Endothelial cell of umbilical vein (primary cell): ENCODE results near the gene AK8. TPM values are rescaled to one million over a fixed set of nuclear protein-coding genes. Genes with fewer than 3 reads are reported as not detected.

Experiments
- BruUV-seq: library from RNA; stranded (reverse); fragments of 400-500 nt; replicated peaks from 2 replicates; lab custom pipeline; 2021; lab: Mats Ljungman, UMichigan
- CTCF ChIA-PET: fragments of 300-600, 350-600 bp; sonication (Branson Sonifier 250); formaldehyde crosslinking; loops from one replicate; lab custom pipeline; 2021; ENCODE audit warnings: antibody characterized with exemption, inconsistent platforms; lab: Charles Lee
- POLR2A ChIA-PET: fragments of 300-600, 350-600 bp; sonication (Branson Sonifier 250); formaldehyde crosslinking; loops from one replicate; lab custom pipeline; 2021; ENCODE audit warnings: antibody characterized with exemption, inconsistent platforms; lab: Charles Lee
- DNase-seq: peaks from one replicate; pipeline ENCODE4 v3.0.0-alpha.2; 2011; ENCODE audit warnings: low read depth, low spot score
- FAIRE-seq: peaks from 2 replicates; lab custom pipeline; 2011; peaks lifted over from hg19 to GRCh38; lab: Jason Lieb, UNC
- H2AFZ ChIP-seq: 2 replicates; pipeline ENCODE4 v1.6.0; 2012; ENCODE audit warnings: low read depth, low read length, control low read depth, inconsistent platforms
- H3K27ac ChIP-seq: 2 replicates; pipeline ENCODE4 v1.5.1; 2011; ENCODE audit warnings: low read depth, mild to moderate bottlenecking, control low read depth, low read length, moderate library complexity; ENCODE audit not compliant: insufficient read depth
- H3K27me3 ChIP-seq, 2 experiments: 2 replicates each; pipeline versions ENCODE4 v1.6.0 to v1.6.1; 2011; ENCODE audit warnings: low read length in 2 of 2, mixed read lengths in 1 of 2; ENCODE audit not compliant: control insufficient read depth in 2 of 2, insufficient read depth in 2 of 2
- H3K36me3 ChIP-seq, 2 experiments: 2 replicates in 1 of 2; 3 replicates in 1 of 2; pipeline ENCODE4 v1.5.1; 2011; ENCODE audit warnings: low read length in 2 of 2, mild to moderate bottlenecking in 1 of 2, moderate library complexity in 1 of 2; ENCODE audit not compliant: control insufficient read depth in 2 of 2, insufficient read depth in 2 of 2; ENCODE audit errors: extremely low read depth in 1 of 2
- H3K4me1 ChIP-seq: 3 replicates; pipeline ENCODE4 v1.5.1; 2011; ENCODE audit warnings: mild to moderate bottlenecking, low read length; ENCODE audit not compliant: control insufficient read depth, insufficient read depth; ENCODE audit errors: extremely low read depth
- H3K4me2 ChIP-seq: 2 replicates; pipeline ENCODE4 v1.6.1; 2011; ENCODE audit warnings: low read length, control low read depth, mixed read lengths; ENCODE audit not compliant: insufficient read depth
- H3K4me3 ChIP-seq, 3 experiments: fragments of 200-600 bp in 1 of 3; sonication (generic), shearing (Covaris generic) in 1 of 3; replicated peaks in 1 of 3; 2 replicates each; pipeline ENCODE4 v1.5.1; 2011 to 2016; ENCODE audit warnings: control low read depth in 3 of 3, low read length in 3 of 3, mild to moderate bottlenecking in 2 of 3, inconsistent platforms in 1 of 3, low read depth in 1 of 3, moderate library complexity in 1 of 3; ENCODE audit not compliant: insufficient read depth in 1 of 3
- H3K79me2 ChIP-seq: 2 replicates; pipeline ENCODE4 v1.6.0; 2012; ENCODE audit warnings: low read length, inconsistent platforms; ENCODE audit not compliant: control insufficient read depth, insufficient read depth
- H3K9ac ChIP-seq: replicated peaks from 2 replicates; pipeline ENCODE3; 2011; ENCODE audit warnings: low read length, control low read depth; ENCODE audit not compliant: insufficient read depth; ENCODE audit errors: extremely low read depth
- H3K9me1 ChIP-seq: replicated peaks from 3 replicates; pipeline ENCODE4 v1.6.0; 2011; ENCODE audit warnings: mild to moderate bottlenecking, low read length; ENCODE audit not compliant: control insufficient read depth, insufficient read depth; ENCODE audit errors: extremely low read depth
- H3K9me3 ChIP-seq: replicated peaks from 2 replicates; pipeline ENCODE4 v1.5.1; 2012; ENCODE audit warnings: low read length, inconsistent platforms; ENCODE audit not compliant: control insufficient read depth, insufficient read depth
- H4K20me1 ChIP-seq: replicated peaks from 2 replicates; pipeline ENCODE3; 2011; ENCODE audit warnings: mild to moderate bottlenecking, low read length; ENCODE audit not compliant: control insufficient read depth, insufficient read depth; ENCODE audit errors: extremely low read depth
- CTCF ChIP-seq, 2 donors: IDR thresholded peaks; 1 replicate in 1 of 2; 2 replicates in 1 of 2; pipeline ENCODE4 v1.5.1; 2011; ENCODE audit warnings: low read length in 2 of 2, mild to moderate bottlenecking in 2 of 2, moderate library complexity in 2 of 2, control low read depth in 1 of 2, inconsistent platforms in 1 of 2, low read depth in 1 of 2; ENCODE audit not compliant: insufficient read depth in 1 of 2; ENCODE audit errors: extremely low read depth in 1 of 2
- EZH2 ChIP-seq: IDR thresholded peaks from 2 replicates; pipeline ENCODE4 v1.6.1; 2012; ENCODE audit warnings: borderline replicate concordance, low read depth, mild to moderate bottlenecking, moderate library complexity, low read length, inconsistent platforms; ENCODE audit not compliant: severe bottlenecking
- FOS ChIP-seq: IDR thresholded peaks from 2 replicates; pipeline ENCODE4 v1.6.1; 2011; ENCODE audit warnings: mild to moderate bottlenecking, low read length, moderate library complexity, borderline replicate concordance; ENCODE audit not compliant: insufficient read depth
- GATA2 ChIP-seq: IDR thresholded peaks from 2 replicates; pipeline ENCODE4 v1.7.0; 2011; ENCODE audit warnings: low read depth, mild to moderate bottlenecking, moderate library complexity, mixed read lengths, low read length; ENCODE audit not compliant: insufficient read length, insufficient read depth
- JUN ChIP-seq: IDR thresholded peaks from 2 replicates; pipeline ENCODE4 v1.6.1; 2011; ENCODE audit warnings: borderline replicate concordance, low read depth; ENCODE audit not compliant: insufficient read length, insufficient read depth
- MAX ChIP-seq: IDR thresholded peaks from 2 replicates; pipeline ENCODE4 v1.6.1; 2011; ENCODE audit not compliant: insufficient read depth, insufficient read length
- MYC ChIP-seq: IDR thresholded peaks from one replicate; pipeline ENCODE4 v1.6.1; 2011; ENCODE audit warnings: mild to moderate bottlenecking, low read depth, low read length
- POLR2A ChIP-seq: IDR thresholded peaks from 2 replicates; pipeline ENCODE4 v1.6.1; 2012; ENCODE audit warnings: low read depth, mild to moderate bottlenecking, control low read depth, low read length
- POLR2AphosphoS5 ChIP-seq: IDR thresholded peaks from 2 replicates; pipeline ENCODE4 v1.6.1; 2012; ENCODE audit warnings: low read depth, mild to moderate bottlenecking, control low read depth, low read length, moderate library complexity; ENCODE audit not compliant: insufficient read depth
- dilution Hi-C: fragments of 300-500 bp; cut with MboI; formaldehyde crosslinking; loops from one replicate; pipeline ENCODE4 v1.15.0; 2019; ENCODE audit warnings: low sequenced_read_pairs; ENCODE audit not compliant: extremely low pct_ligation_motif_present
- intact Hi-C: fragments of 100-400 bp; cut with micrococcal nuclease; formaldehyde crosslinking; loops from one replicate; pipeline ENCODE4 v1.10.0; 2022
- polyA plus RNA-seq, 4 experiments: library from polyadenylated mRNA; depleted of rRNA in 3 of 4; stranded (reverse) in 3 of 4; unstranded in 1 of 4; fragments of >200 nt; gene quantifications; 2 replicates each; pipeline versions ENCODE4 v1.2.1 to v1.2.3, GENCODE V29; 2011 to 2012; ENCODE audit warnings: missing spikeins in 1 of 4
- total RNA-seq: library from RNA; stranded (reverse); gene quantifications from 2 replicates; pipeline ENCODE4 v1.2.3, GENCODE V29; 2021

AK8 gene
- total and polyA plus RNA-seq, 2 donors (not counting 3 experiments of a cell fraction or from before 2014, with no cell fraction given), result 0.06 TPM; not detected in 1

GRCh38 chr9:132757016-132757415 is 121.1 kb downstream of the AK8 start:
- Histone ChIP-seq H3K9ac (no peak overlapping the region), H3K27ac (no peak overlapping the region), H3K36me3 (no peaks in the 10 kb centered on the region), H3K4me1 (no peaks in the 10 kb centered on the region), H4K20me1 (no peaks in the 10 kb centered on the region), H3K4me2 (no peak overlapping the region), H3K79me2 (no peaks in the 10 kb centered on the region), H2AFZ (no peak overlapping the region), H3K9me3 (no peaks in the 10 kb centered on the region), H3K4me3 (no peak overlapping the region), H3K27me3 (peaks cover 6 to 7% of the 10 kb centered on the region in 2 experiments), H3K9me1 (no peaks in the 10 kb centered on the region)
- ChIA-PET CTCF (no interaction called here), POLR2A (no interaction called here)
- DNase-seq (no peak), FAIRE-seq (no peak)
- no peak for TF ChIP-seq EZH2
- no peak for TF ChIP-seq CTCF (IDR thresholded peaks at IDR 0.05; ENCODE audit: extremely low read depth in 1 of 2, insufficient read depth in 1 of 2, low read depth in 1 of 2, low read length in 2 of 2)
- no peak for TF ChIP-seq MYC
- TF ChIP-seq FOS, result no peak
- no peak for TF ChIP-seq JUN
- TF ChIP-seq GATA2, result no peak
- no peak for TF ChIP-seq POLR2A
- no peak for TF ChIP-seq MAX
- no peak for TF ChIP-seq POLR2AphosphoS5
- no TSS peak for BruUV-seq
- intact Hi-C loops (no loop called here), dilution Hi-C loops (no loop called here)
